ENCODE results near the gene NME3.
"Not testable (repeated sequence)": the region's sequence is repeated elsewhere in the genome, so short reads cannot be mapped to it uniquely, and the experiment has no call there.

The NME3 gene

GRCh38 chr16:1771188-1771863, at the start of gene NME3:
Gene NME3, minus strand, starts transcription at chr16:1771543. Its CDS starts 9 bp downstream, at chr16:1771534.
- DNase-seq (ENCODE audit: low spot score) = no peak

DNA sequence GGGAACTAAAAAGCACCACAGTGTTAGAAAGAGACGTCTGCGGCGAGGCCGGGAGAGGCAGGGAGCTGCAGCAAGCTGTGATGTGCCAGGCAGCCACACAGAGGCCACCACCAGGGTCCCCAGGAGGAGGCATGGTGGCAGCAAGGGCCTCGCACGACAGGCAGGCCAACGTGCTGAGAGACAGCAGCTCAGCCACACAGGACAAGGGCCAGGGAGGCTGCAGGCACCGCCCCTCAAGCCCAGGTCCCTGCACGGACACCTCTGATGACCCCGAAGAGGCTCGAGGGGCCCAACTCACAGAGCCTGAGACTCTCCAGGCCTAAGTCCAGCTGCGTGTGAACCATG, 49.6 kb upstream of the NME3 start:
- no peak for DNase-seq (ENCODE audit: low spot score)

GRCh38 chr16:1820096-1820945, 49.0 kb upstream of the NME3 start:
- DNase-seq (ENCODE audit: low spot score) = no peak

DNA sequence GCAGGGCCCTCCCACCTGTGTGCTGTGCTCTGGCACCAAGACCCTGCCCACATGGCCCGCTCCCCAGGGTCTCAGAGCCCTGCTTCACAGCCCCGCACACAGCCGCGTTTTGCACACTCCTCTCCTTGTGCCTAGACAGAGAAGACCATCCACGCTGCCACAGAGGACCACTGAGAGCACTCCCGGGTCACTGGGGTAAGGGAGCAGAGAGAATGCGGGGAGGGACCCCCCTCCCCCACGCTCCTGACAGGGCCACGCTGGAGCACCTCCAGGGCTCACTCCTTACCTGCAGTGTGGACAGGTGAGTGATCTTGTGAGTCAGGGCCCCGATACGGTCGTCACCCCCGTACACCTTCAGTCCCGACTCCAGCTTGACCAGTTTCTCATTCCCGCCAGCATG, 48.3 kb upstream of the NME3 start:
- no peak for DNase-seq (ENCODE audit: low spot score)

- no peak for DNase-seq (ENCODE audit: low spot score)
Measured at GRCh38 chr16:1818873-1819525, 47.7 kb upstream of the NME3 start.

DNA sequence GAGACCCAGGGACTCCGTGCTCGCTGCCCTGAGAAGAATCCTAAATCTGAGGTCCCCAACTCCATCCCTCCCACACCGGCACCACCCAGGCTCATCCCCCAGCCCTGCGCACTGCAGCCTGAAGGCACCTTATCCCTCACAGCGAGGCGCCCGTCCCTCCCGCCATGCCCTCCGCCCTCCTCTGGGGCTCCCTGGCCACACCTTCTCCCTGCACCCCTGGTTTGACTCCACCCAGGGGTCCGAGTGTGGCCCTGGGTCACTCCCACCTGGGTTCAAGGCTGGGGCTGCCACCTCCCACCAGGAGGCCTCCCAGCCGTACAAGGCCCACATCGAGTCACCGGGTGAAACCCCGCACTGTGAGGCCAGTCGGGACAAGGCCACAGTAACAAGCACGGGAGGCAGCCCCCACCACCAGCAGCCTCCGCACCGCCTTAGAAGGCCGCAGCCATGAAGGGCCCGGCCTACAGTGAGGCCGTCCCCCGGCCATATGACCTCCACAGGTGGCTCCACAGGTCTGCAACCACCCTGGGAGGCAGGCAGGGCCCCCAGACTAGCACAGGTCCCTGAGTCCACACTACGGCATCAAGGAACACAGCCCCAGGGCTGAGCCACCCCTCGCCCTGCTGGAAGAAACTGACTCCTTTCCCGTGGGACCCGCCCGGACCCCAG, 47.0 kb upstream of the NME3 start:
- DNase-seq (ENCODE audit: low spot score) = no peak

DNA sequence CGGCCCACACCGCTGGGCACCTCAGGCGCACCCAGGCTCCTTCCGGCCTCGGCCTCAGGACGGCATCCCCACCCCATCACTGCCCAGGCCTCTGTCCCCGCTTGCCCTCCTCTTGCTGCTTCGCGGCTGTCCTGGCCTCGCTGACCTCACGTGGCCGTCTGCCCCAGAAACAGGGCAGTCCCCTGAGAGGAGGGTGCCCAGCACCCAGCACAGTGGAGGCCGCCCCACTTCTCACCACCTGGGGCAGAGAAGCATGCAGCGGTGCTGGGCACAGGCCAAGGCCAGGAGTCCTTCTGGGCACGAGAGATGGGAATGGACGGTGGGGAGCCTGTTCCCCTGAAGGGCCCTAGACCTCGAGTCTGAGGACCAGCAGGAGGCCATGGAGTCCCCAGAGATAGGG, 46.4 kb upstream of the NME3 start:
- DNase-seq (ENCODE audit: low spot score) = no peak

GRCh38 chr16:1817276-1817589, 45.9 kb upstream of the NME3 start:
- DNase-seq (ENCODE audit: low spot score) = no peak

GRCh38 chr16:1816396-1817275, 45.3 kb upstream of the NME3 start:
- DNase-seq (ENCODE audit: low spot score) = no peak

- no peak for DNase-seq (ENCODE audit: low spot score)
Measured at GRCh38 chr16:1815461-1815860, 44.1 kb upstream of the NME3 start.

- no peak for DNase-seq (ENCODE audit: low spot score)
Measured at GRCh38 chr16:1812732-1813163, 41.4 kb upstream of the NME3 start.

DNA sequence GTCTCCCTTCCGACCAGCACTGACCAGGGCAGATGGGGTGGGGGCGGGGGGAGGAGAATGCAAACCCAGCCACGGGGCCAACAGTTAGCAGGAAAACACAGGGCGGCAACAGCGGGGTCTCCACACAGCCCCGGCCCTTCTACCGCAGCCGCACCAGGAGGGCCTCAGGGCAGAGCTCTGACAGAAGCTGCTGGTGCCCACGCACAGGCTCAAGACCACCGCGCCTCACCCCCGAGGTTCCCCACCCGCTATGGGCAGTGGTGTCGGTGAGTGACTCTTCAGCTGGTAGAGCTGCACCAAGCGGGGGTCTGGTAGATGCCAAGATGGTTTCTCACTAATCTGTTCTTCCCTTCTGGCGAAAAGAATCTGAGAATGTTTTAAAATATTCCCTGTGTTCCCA, 39.2 kb upstream of the NME3 start:
- no peak for DNase-seq (ENCODE audit: low spot score)

DNA sequence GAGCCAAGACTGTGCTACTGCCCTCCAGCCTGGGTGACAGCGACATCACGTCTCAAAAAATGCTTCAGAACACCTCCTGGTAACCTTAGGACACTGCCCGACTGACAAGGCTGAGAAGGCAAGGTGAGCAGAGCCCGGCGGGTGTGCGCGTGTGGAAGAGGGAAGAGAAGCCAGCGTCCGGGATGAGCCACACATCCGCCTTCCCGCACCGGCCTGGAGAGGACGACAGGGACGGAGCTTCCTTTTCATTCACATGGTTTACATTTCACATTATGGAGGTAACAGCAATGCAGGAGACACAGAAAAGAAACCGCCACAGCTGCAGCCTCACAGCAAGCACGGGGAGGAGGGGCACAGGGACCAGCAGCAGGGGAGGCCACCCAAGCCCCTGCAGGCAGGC, 38.8 kb upstream of the NME3 start:
- DNase-seq (ENCODE audit: low spot score) = no peak

DNA sequence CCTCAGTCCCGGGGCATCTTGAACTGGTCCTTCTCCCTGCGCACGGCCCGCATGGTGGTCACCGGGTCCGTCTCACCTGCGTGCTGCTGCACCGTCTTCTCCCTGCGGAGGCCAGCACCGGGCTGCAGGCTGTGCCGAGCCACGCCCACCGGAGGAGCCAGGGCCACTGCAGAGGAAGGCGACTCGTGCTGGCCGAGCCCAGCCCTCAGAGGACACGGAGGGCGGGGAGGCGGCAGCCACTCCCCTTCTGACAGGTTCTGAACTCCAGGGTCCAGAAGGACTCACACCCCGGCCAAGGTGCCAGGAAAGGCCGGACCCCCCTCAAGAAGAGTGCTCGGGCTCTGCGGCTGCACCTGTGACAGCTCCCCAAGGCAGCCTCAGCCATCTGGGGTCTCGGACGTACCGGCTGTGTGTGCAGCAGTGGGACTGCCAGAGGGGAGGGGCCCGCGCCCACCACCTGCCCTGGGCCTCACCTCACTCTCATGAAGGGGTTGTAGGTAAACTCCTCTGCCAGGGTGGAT, 38.0 kb upstream of the NME3 start:
- no peak for DNase-seq (ENCODE audit: low spot score)

DNA sequence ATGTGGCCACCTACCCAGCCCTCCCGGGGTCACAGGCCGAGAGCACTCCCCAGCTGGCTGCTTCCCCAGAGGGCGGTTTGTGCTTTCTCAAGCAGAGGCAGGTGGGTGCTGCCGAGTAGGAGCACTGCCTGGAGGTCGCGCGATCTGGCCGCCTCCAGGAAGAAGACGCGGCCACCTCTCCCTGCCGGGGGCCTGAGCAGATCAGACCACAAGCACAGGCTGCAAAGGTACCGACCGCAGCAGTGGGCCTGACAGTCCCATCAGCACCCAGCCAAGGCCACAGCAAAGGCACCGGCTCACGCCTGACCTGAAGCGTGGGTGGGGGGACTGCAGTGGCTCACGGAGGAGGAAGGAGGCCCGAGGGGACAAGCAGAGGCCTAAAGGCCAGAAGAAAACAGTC, 37.3 kb upstream of the NME3 start:
- no peak for DNase-seq (ENCODE audit: low spot score)

DNA sequence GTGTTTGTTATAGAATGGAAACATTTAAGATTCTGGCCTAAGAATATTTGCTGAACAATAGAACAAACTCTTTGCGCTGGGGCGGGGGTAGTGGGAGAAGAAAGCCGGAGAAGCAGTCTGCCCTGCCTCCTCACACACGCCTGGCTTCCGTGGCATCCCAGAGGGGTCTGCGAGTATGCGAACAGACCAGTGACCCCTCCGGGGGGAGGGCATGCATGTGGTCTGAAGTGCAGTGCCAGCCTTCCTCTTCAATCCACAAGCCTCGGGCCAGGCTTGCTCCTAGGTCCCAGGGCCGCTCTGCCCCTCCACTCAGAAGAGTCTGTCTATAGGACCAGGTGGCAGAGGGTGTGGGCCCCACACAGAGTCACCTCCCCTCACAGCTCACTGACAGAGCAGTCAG, 36.3 kb upstream of the NME3 start:
- no peak for DNase-seq (ENCODE audit: low spot score)

GRCh38 chr16:1800701-1801100, 29.4 kb upstream of the NME3 start:
- no peak for DNase-seq (ENCODE audit: low spot score)

GRCh38 chr16:1799263-1799662, 27.9 kb upstream of the NME3 start:
- not testable (repeated sequence) for DNase-seq (ENCODE audit: low spot score)

- no peak for DNase-seq (ENCODE audit: low spot score)
Measured at GRCh38 chr16:1794908-1795666, 23.7 kb upstream of the NME3 start.

DNA sequence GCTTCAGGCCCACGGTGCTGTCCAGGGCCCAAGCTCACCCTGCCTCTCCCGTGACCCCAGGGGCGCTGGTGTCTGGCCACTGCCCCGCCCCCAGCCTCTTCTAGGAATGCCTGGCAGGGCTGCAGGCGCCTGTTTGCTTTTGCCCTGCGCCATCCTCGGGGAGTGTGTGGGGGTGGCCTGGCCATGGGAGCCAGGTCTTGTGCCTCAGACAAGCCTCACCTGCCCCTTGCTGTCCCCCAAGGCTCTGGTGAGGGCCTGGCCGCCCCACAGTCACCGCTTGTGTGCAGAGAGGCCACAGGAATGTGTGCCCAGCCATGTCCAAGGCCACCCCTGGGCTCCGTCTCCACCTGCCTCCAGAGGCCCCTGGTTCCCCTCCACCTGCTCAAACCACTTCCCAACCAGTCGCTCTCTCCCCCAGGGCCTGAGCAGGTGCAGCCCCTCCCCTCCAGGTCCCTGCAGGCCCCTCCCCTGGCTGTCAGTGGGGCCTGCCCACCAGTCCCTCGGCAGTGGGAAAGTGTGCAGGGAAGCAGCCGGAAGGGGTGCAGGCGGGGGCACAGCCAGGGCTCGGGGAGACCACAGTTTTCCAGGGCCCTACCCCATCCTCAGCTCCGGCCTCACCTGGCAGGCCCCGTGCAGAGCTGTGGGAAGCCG, 23.0 kb upstream of the NME3 start:
- DNase-seq (ENCODE audit: low spot score) = no peak

Data from COLO829 (cell line).